ENCODE results near the gene VSTM2L.

- no peak for TF ChIP-seq EZH2 (IDR thresholded peaks at IDR 0.05)
- TF ChIP-seq POLR2AphosphoS5 (IDR thresholded peaks at IDR 0.05; ENCODE audit: borderline replicate concordance, low read depth, low read length): no peak
These were observed 68.7 kb downstream of the VSTM2L start for GRCh38 chr20:37971561-37972127.

Data from SK-N-MC (cell line).